HTERT RPE-1 (cell line): Measurements from ENCODE around the gene IL19.

Experiments
- in situ Hi-C: fragments of 300-500 bp; cut with MboI; formaldehyde crosslinking; loops from 4 replicates; pipeline ENCODE4 v1.14.3; 2020; ENCODE audit warnings: low sequenced_read_pairs

Gene IL19

GRCh38 chr1:206770531-206771337 is at the start of gene IL19:
Gene IL19 (plus strand): TSS chr1:206770773. CDS start chr1:206836663, 65,890 bp downstream.
- in situ Hi-C loops = no loop called here

DNA sequence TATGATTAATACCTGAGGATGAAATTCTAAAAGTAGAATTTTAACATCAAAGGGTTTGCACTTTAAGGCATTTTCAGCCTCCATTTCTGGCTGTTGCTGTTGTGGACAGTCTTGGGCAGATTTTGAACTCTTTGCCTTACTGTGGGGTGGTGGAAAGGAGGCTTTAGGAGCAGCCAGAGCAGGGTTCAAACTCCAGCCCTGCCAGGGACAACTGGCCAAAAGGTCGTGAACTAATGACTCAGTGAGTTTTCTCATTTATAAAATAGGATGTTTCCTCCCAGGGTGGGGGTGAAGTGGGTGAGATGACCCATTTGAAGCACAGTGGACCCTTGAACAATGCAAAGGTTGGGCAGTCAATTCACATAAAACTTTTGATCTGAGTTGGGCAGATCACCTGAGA is 49.1 kb upstream of the IL19 start:
- in situ Hi-C loops = no loop called here

DNA sequence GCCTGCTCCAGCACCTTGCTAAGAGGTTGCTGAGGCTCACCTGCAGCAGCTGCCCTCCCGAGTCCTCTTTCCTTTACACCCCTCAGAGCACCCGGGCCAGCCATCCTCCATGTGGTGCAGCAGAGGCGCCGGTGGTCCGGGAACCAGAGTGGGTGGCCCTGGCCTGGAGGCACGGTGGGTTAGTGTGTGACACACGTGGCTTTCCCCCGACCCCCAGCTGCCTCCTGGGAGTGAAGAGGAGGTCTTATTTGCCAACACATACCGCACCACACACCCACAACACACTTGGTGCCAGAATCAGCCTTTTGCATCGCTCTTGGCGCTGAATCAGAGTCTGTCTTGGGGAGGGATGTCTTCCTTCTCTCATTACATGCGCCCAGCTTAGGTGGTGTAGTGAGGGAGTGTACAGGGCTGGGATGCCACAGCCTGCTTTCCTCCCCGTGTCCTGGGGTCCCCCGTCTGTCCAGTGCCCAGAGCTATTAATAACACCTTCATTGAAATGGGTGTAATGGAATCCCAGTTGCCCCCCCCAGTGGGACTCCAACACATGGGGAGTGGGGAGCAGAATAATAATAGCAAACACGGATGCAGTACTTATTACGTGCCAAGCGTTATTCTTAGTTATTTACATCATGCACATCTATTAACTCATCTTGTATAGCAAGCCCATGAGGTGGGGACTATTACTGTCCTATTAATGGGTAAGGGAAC is 47.7 kb upstream of the IL19 start:
- in situ Hi-C loops = no loop called here

DNA sequence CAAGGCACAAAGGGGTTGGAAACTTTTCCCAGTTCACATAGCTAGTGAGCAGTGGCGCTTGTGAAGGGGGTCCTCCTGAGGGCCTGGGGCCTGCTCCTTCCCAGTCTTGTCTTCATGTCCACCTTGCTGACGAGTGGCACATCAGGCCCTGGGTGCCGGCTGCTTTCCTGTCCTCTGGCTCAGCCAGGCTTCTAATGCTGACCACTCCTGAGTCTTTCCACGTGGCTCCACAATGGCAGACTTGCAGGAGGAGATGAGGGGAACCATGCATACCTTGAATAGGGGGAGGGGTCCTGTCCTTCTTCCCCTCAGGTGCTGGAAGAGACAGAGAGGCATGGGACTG is 47.1 kb upstream of the IL19 start:
- in situ Hi-C loops = no loop called here

DNA sequence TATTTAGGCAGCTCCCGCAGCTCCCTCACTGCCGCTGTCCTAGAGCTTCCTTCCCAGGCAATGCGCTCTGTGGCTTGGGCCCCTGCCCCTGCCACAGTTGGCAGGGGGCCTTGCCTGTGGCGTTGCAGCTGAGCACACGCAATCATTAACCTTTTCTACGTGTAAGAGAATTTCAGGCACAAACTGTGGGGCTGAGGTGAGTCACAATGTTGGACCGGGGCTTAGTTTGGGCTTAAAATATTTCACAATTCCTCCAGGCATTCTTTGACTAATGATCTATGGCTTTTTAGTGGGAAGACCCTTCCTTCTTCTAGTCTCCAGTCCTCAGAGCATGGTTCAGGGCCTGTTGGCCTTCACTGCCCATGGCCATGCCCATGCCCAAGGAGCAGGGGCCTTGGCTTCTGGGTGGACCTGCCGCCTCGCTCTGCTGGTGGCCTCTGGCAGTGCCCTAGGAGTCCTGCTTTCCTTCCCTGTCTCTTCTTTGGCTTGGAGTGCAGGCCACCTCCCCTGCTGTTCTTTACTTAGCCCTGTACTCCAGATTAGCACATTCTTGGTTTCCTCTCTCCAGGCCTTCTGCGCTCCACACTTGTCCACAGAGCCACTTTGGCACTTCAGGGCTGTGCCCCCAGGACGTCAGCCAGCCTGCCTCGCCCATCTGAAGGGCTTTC is 46.6 kb upstream of the IL19 start:
- in situ Hi-C loops = no loop called here

DNA sequence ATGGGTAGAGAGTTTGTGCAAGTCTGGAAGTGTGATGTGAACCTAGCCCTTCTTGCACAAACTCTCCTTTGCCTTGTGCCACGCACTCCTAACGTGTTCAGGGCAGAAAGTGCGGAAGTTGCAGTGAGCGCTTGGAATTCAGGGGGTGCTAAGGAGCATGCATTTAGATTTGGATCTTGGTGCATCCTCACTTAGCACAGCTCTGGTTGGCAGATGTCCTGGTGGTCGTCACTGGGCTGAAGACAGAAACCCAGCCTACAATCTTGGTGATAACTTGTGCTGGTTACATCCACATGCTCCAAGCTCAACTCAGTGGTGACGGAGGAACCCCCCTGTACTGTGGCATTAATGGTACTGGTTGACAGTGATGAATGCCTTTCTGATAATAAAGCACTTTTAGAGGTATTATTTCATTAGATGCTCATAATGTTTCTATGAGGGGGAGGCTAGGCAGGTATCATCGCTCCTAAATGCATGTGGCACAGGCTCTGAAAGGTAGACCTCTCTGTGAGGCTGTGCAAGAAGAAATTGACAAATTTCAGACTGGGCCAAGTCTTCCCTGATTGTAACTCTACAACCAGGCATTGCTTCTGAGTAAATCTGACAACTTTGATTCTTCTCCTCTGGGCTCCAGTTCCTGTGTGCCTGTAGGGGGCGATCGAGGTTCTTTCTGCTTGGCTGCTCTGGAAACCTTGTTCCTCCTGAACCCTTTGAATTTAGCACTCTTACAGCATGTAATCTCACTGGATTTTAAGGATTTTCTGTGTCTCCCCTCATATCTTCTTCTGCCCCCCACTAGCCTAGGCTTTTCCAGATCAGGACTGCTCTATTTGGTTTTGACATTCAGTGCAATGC is 45.2 kb upstream of the IL19 start:
- in situ Hi-C loops = no loop called here

DNA sequence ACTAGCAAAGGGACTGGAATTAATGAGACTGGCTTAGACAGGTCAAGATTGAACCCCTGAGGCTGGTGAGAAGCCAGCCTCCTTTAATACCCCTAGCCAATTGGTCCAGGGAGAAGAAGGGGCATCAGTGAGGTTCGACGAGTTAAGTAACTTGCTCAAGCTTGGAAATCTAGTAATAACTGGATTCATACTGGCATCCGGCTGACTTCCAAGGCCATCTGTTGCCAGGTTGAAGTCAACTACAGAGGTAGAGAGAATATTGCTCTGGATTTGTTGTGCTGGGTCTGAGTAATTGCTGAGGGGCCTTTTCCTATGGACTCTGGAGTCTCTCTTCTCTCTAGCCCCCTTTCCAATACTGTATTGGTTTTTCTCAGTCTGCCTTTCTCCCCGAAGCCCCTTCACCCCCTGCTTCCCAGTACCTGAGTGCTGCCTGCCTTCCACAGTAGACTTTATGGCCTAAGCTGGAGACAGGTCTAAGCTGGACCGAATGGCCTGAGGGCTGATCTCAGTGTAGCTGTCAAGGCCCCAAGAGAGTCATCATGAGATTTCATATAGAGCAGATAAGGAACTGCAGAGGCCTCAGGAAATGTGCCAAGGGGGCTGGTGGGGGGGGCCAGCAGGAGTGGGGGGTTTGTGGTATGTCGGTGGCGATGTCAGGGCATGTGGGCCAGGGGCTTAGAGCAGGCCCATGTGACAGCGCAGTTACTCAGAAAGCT is 42.4 kb upstream of the IL19 start:
- in situ Hi-C loops = no loop called here

GRCh38 chr1:206728697-206728987 is 41.9 kb upstream of the IL19 start:
- in situ Hi-C loops = no loop called here

DNA sequence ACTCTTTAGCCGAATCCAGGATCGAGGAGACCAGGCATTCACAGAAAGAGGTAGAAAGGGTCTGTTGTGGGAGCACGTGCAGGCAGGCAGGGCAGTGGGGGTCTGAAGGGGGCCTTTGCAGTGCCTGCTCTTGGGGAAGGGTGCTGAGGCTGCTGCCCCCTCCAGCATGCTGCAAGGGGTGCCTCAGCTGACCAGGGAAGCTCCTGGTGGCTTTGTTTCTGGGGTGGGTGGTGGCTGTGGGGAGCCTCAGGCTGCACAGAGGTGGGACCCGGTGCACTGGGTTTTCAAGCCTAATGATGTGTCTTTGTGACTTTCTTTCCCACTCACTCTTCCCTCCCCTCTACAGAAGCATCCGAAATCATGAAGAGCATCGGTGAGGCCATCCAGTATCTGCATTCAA is 41.5 kb upstream of the IL19 start:
- in situ Hi-C loops = no loop called here

GRCh38 chr1:206729507-206729906 is 41.1 kb upstream of the IL19 start:
- in situ Hi-C loops = no loop called here

DNA sequence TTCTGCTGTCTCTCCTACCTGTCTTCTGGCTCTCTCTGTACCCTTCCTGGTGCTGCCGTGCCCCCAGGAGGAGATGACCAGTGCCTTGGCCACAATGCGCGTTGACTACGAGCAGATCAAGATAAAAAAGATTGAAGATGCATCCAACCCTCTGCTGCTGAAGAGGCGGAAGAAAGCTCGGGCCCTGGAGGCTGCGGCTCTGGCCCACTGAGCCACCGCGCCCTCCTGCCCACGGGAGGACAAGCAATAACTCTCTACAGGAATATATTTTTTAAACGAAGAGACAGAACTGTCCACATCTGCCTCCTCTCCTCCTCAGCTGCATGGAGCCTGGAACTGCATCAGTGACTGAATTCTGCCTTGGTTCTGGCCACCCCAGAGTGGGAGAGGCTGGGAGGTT is 38.1 kb upstream of the IL19 start:
- in situ Hi-C loops = no loop called here

DNA sequence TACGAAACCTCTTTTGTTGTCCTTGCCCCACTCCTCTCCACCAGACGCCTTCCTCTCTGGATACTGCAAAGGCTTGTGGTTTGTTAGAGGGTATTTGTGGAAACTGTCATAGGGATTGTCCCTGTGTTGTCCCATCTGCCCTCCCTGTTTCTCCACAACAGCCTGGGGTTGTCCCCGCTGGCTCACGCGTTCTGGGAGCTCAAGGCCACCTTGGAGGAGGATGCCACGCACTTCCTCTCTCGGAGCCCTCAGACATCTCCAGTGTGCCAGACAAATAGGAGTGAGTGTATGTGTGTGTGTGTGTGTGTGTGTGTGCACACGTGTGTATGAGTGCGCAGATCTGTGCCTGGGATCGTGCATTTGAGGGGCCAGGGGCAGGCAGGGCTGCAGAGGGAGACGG is 37.6 kb upstream of the IL19 start:
- in situ Hi-C loops = no loop called here

DNA sequence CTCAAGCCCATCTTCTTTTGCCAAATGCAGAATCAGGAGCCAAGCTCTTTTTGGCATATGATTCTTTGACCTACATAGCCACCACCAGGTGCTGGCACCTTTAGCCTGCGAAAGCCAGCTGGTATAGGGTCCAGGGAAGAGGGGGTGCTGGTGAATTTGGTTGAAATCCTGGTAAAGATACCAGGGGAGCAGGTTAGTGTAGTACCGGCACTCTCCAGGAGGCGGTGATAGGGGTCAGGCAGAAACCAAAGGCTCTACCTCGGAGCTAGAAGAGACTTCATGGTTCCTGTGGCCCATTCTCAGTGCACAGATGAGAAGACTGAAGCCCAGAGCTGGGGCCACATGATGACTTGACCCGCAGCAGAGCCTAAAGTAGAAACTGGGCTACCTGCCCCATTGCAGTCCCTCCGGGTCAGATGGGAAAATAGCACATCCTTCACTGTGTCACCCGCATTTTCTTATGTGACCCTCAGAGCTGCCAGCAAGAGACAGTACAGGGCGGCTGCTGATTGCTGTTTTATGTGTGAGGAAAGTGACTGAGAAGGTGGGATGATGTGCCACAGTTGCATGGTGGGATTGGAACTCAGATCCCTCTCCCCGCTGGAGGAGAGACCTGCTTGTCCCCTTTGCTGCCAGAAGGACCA is 36.0 kb upstream of the IL19 start:
- in situ Hi-C loops = no loop called here

DNA sequence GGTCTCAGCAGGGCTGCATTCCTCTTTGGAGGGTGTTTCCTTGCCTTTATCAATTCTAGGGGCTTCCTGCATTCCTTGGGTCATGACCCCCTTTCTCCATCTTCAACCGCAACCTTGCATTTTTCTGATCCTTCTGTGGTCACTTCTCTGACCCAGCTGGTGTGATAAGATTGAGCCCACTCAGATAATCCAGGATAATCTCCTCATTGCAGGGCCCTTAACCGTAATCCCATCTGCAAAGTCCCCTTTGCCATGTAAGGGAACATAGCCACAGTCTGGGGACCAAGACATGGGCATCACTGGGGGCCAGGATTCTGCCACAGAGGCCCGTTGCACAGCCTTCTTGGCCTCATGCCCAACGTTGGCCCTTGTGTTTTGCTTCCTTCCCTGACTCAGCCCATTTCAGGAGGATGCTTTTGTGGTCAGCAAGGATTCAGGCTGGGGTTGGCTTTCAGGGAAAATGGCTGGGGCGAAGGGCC is 35.0 kb upstream of the IL19 start:
- in situ Hi-C loops = no loop called here

DNA sequence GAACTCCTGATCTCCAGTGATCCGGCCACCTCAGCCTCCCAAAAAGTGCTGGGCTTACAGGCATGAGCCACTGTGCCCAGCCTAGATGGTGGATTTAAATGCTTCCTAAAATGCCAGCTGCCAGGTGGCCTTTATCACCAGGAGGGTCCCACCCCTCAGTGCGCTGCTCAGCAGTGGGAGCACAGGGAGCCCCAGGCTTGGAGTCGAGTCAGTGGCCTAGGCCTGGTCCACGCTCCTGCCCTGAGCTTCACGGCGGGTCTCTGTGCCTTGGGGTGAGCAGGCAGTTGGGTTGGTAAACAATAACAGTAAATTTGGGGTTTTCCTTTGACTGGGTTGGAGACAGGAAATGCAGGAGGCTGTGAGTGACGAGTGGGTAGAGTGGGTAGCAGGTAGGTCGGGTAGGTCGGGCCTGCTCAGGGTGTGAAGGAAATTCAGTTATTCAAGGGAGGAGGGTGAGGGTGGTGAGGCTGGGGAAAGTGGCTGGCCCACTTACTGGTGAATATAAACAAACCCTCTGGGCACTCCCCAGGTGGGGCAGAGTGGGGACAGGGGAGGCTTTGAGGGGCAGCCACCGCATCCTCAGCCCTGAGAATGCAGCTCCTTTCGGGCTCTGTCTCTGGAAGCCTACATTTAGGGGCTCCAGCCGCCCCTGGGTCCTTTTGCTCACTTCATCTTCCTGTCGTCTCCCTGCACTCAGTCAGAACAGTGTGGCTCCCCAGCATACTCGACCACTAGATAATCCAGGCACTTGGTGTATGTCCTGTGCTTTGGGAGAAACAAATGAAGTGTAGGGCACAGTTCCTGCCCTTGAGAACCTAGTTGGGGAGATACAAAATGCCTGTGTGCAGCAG is 33.5 kb upstream of the IL19 start:
- in situ Hi-C loops = no loop called here

DNA sequence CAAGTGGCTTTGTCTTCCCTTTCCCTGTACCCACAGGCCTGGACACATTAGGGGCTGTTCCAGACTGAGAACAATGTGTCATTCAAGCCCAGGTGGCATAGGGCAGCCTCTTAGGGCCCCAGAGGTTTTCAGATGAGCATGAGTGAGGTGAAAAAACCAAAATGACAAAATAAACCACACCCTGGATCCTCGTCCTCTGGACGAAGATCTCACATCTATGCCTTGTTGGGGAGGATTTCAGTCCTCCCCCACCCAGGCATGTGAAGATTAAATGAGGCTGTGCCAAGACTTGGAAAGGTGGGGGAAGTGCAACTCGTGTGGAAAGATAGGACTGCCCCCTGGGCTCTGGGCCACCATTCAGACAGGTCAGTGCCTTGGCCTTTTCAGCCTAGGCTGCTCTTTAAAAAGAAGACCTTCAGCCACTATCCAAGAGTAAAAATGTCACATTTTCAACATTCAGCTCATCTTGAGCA is 32.8 kb upstream of the IL19 start:
- in situ Hi-C loops = no loop called here

GRCh38 chr1:206738370-206739366 is 31.9 kb upstream of the IL19 start:
- in situ Hi-C loops = no loop called here
